Right atrium auricular region (tissue), 2 donors: ENCODE data around the gene SMIM35. TPM values are rescaled to one million over a fixed set of nuclear protein-coding genes. Genes with fewer than 3 reads are reported as not detected.

Experiments used
- DNase-seq: peaks from one replicate; pipeline ENCODE4 v3.0.0-alpha.2; 2019; ENCODE audit warnings: low spot score
- H3K27ac ChIP-seq, 2 donors: fragments of 200-600 bp; sonication (generic); 1 replicate in 1 of 2; 2 replicates in 1 of 2; pipeline ENCODE4 v1.5.1; 2016 to 2019
- H3K27me3 ChIP-seq, 2 donors: fragments of 200-600 bp; sonication (generic); one replicate each; pipeline versions ENCODE4 v1.5.1 to v1.6.0; 2017 to 2019
- H3K36me3 ChIP-seq: fragments of 200-600 bp; sonication (generic); one replicate; pipeline ENCODE4 v1.5.1; 2016
- H3K4me1 ChIP-seq, 2 donors: fragments of 200-600 bp; sonication (generic); one replicate each; pipeline versions ENCODE4 v1.5.1 to v1.6.0; 2017 to 2019
- H3K4me3 ChIP-seq, 2 donors: fragments of 200-600 bp; sonication (generic); 1 replicate in 1 of 2; 2 replicates in 1 of 2; pipeline ENCODE4 v1.5.1; 2017 to 2019; ENCODE audit warnings: mild to moderate bottlenecking in 1 of 2, moderate library complexity in 1 of 2
- H3K9me3 ChIP-seq, 2 donors: fragments of 200-600 bp; sonication (generic); one replicate each; pipeline ENCODE4 v1.5.1; 2019
- CTCF ChIP-seq, 2 donors: fragments of 200-600 bp; sonication (generic); IDR thresholded peaks; one replicate each; pipeline ENCODE4 v1.5.1; 2019; ENCODE audit warnings: antibody characterized with exemption in 2 of 2
- total RNA-seq, 2 donors: library from RNA; depleted of rRNA; stranded (reverse); fragments of >200 nt; gene quantifications; one replicate each; pipeline ENCODE4 v1.1.0, GENCODE V29; 2016

The SMIM35 gene
- total RNA-seq, 2 donors from 2014 or later = not detected

- no peak for TF ChIP-seq CTCF (IDR thresholded peaks at IDR 0.05)
- H3K36me3 ChIP-seq = peaks cover 8% of the 10 kb centered on the region
- no peaks in the 10 kb centered on the region for H3K27me3 ChIP-seq
- no peaks in the 10 kb centered on the region for H3K4me1 ChIP-seq
- no peak overlapping the region for H3K4me3 ChIP-seq
- no peak for DNase-seq
- H3K9me3 ChIP-seq = no peaks in the 10 kb centered on the region
- no peak overlapping the region for H3K27ac ChIP-seq
Observed at GRCh38 chr11:117995472-117995871, 91.3 kb downstream of the SMIM35 start.

GRCh38 chr11:117993988-117994745, 92.6 kb downstream of the SMIM35 start:
- Histone ChIP-seq H3K4me1 (no peaks in the 10 kb centered on the region), H3K9me3 (no peaks in the 10 kb centered on the region), H3K27me3 (no peaks in the 10 kb centered on the region), H3K4me3 (no peak overlapping the region), H3K36me3 (peaks cover 10% of the 10 kb centered on the region), H3K27ac (no peak overlapping the region)
- no peak for TF ChIP-seq CTCF (IDR thresholded peaks at IDR 0.05)
- no peak for DNase-seq

- Histone ChIP-seq H3K36me3 (peaks cover 10% of the 10 kb centered on the region), H3K27ac (no peak overlapping the region), H3K27me3 (no peaks in the 10 kb centered on the region), H3K4me1 (no peaks in the 10 kb centered on the region), H3K4me3 (no peak overlapping the region), H3K9me3 (no peaks in the 10 kb centered on the region)
- TF ChIP-seq CTCF (IDR thresholded peaks at IDR 0.05) = no peak
- no peak for DNase-seq
Observed at GRCh38 chr11:117992620-117993019, 94.1 kb downstream of the SMIM35 start.

GRCh38 chr11:117992136-117992535, 94.6 kb downstream of the SMIM35 start:
- Histone ChIP-seq H3K27ac (no peak overlapping the region), H3K4me3 (no peak overlapping the region), H3K9me3 (no peaks in the 10 kb centered on the region), H3K36me3 (peaks cover 10% of the 10 kb centered on the region), H3K4me1 (no peaks in the 10 kb centered on the region), H3K27me3 (no peaks in the 10 kb centered on the region)
- DNase-seq = no peak
- no peak for TF ChIP-seq CTCF (IDR thresholded peaks at IDR 0.05)

- TF ChIP-seq CTCF (IDR thresholded peaks at IDR 0.05) = no peak
- DNase-seq = no peak
- Histone ChIP-seq H3K27ac (peak overlapping the region; percentile 16 to 37), H3K4me1 (peaks cover 0 to 13% of the 10 kb centered on the region in 2 donors), H3K9me3 (no peaks in the 10 kb centered on the region), H3K27me3 (no peaks in the 10 kb centered on the region), H3K4me3 (peak overlapping the region; percentile 16 to 60), H3K36me3 (peaks cover 4% of the 10 kb centered on the region)
Observed at GRCh38 chr11:117989351-117990102, 97.2 kb downstream of the SMIM35 start.
